Loucy (cell line): ENCODE data around the gene SLC17A5.

Experiments
- H2AFZ ChIP-seq: fragments of 200-600 bp; sonication (generic); 2 replicates; pipeline ENCODE4 v1.6.0; 2016; ENCODE audit warnings: antibody characterized with exemption, mild to moderate bottlenecking, low read length, moderate library complexity
- H3F3A ChIP-seq: fragments of 200-600 bp; 2 replicates; pipeline ENCODE4 v1.6.0; 2016; ENCODE audit warnings: antibody characterized with exemption, low read depth, mild to moderate bottlenecking
- H3K27me3 ChIP-seq: fragments of 200-600 bp; sonication (generic); 2 replicates; pipeline ENCODE4 v1.6.1; 2014; ENCODE audit warnings: low read length, mild to moderate bottlenecking; ENCODE audit not compliant: insufficient read depth, poor library complexity, severe bottlenecking
- H3K36me3 ChIP-seq: fragments of 200-600 bp; sonication (generic); 2 replicates; pipeline ENCODE4 v1.6.1; 2016; ENCODE audit warnings: low read length; ENCODE audit not compliant: insufficient read depth
- H3K4me1 ChIP-seq: fragments of 200-600 bp; sonication (generic); 2 replicates; pipeline ENCODE4 v1.5.1; 2014; ENCODE audit warnings: low read length, mild to moderate bottlenecking; ENCODE audit not compliant: insufficient read depth, poor library complexity, severe bottlenecking
- H3K4me2 ChIP-seq: fragments of 200-600 bp; sonication (generic); 2 replicates; pipeline ENCODE4 v1.6.0; 2014; ENCODE audit warnings: antibody characterized with exemption, low read length, low read depth, mild to moderate bottlenecking; ENCODE audit not compliant: poor library complexity, severe bottlenecking
- H3K4me3 ChIP-seq: fragments of 200-600 bp; sonication (generic); 2 replicates; pipeline ENCODE4 v1.5.1; 2014; ENCODE audit warnings: low read length, mild to moderate bottlenecking, mixed read lengths; ENCODE audit not compliant: poor library complexity, severe bottlenecking
- H3K79me2 ChIP-seq: fragments of 200-600 bp; sonication (generic); 2 replicates; pipeline ENCODE4 v1.6.1; 2014; ENCODE audit warnings: low read length; ENCODE audit not compliant: insufficient read depth
- H3K9ac ChIP-seq: fragments of 200-600 bp; sonication (generic); 2 replicates; pipeline ENCODE4 v1.6.0; 2014; ENCODE audit warnings: mild to moderate bottlenecking, low read depth, low read length, moderate library complexity; ENCODE audit not compliant: poor library complexity, severe bottlenecking
- H3K9me2 ChIP-seq: fragments of 200-600 bp; sonication (generic); replicated peaks from 2 replicates; pipeline ENCODE4 v1.6.1; 2016; ENCODE audit warnings: low read depth, low read length, mixed read lengths
- H3K9me3 ChIP-seq: fragments of 200-600 bp; sonication (generic); 2 replicates; pipeline ENCODE4 v1.6.1; 2014; ENCODE audit warnings: mild to moderate bottlenecking, antibody characterized with exemption, low read length, low read depth; ENCODE audit not compliant: insufficient read depth
- H4K20me1 ChIP-seq: fragments of 200-600 bp; sonication (generic); 2 replicates; pipeline ENCODE4 v1.6.0; 2014; ENCODE audit warnings: antibody characterized with exemption, low read length, mild to moderate bottlenecking; ENCODE audit not compliant: insufficient read depth, poor library complexity, severe bottlenecking
- CTCF ChIP-seq: fragments of 200-600 bp; sonication (generic); conservative IDR thresholded peaks from 2 replicates; pipeline ENCODE4 v1.5.1; 2014; ENCODE audit warnings: mild to moderate bottlenecking, antibody characterized with exemption, low read length
- EZH2phosphoT487 ChIP-seq: fragments of 200-600 bp; IDR thresholded peaks from 2 replicates; pipeline ENCODE4 v1.6.1; 2018; ENCODE audit warnings: antibody characterized with exemption, mild to moderate bottlenecking, moderate library complexity, borderline replicate concordance

The SLC17A5 gene

GRCh38 chr6:73669005-73669404, 15.2 kb upstream of the SLC17A5 start:
- Histone ChIP-seq H3K4me3 (no peak overlapping the region), H2AFZ (no peak overlapping the region), H3K9ac (no peak overlapping the region), H3K4me1 (peaks cover 8% of the 10 kb centered on the region), H3K79me2 (no peaks in the 10 kb centered on the region), H3K4me2 (no peak overlapping the region), H3K27me3 (no peaks in the 10 kb centered on the region), H3K36me3 (no peaks in the 10 kb centered on the region), H3K9me2 (no peaks in the 10 kb centered on the region), H3F3A (no peaks in the 10 kb centered on the region), H3K9me3 (no peaks in the 10 kb centered on the region), H4K20me1 (no peaks in the 10 kb centered on the region)
- TF ChIP-seq CTCF (no peak), EZH2phosphoT487 (no peak)

- Histone ChIP-seq H2AFZ (no peak overlapping the region), H3K9me2 (no peaks in the 10 kb centered on the region), H3K36me3 (no peaks in the 10 kb centered on the region), H4K20me1 (no peaks in the 10 kb centered on the region), H3K4me2 (no peak overlapping the region), H3K4me3 (no peak overlapping the region), H3K27me3 (no peaks in the 10 kb centered on the region), H3K9me3 (no peaks in the 10 kb centered on the region), H3K79me2 (no peaks in the 10 kb centered on the region), H3K4me1 (peaks cover 8% of the 10 kb centered on the region), H3F3A (no peaks in the 10 kb centered on the region), H3K9ac (no peak overlapping the region)
- TF ChIP-seq CTCF, result no peak
- TF ChIP-seq EZH2phosphoT487, result no peak
Measured at GRCh38 chr6:73667798-73668197, 14.0 kb upstream of the SLC17A5 start.

GRCh38 chr6:73666393-73666792, 12.6 kb upstream of the SLC17A5 start:
- Histone ChIP-seq H4K20me1 (no peaks in the 10 kb centered on the region), H2AFZ (no peak overlapping the region), H3K36me3 (no peaks in the 10 kb centered on the region), H3K27me3 (no peaks in the 10 kb centered on the region), H3K9me2 (no peaks in the 10 kb centered on the region), H3K4me2 (no peak overlapping the region), H3K4me1 (peaks cover 8% of the 10 kb centered on the region), H3K9me3 (no peaks in the 10 kb centered on the region), H3K4me3 (no peak overlapping the region), H3K79me2 (no peaks in the 10 kb centered on the region), H3K9ac (no peak overlapping the region), H3F3A (no peaks in the 10 kb centered on the region)
- TF ChIP-seq CTCF (no peak), EZH2phosphoT487 (no peak)
